ENCODE results near the gene DCTN3.

- TF ChIP-seq YY1 (IDR thresholded peaks at IDR 0.05; ENCODE audit: low read depth) = no peak
- TF ChIP-seq EGR1 (IDR thresholded peaks at IDR 0.05) = no peak
- no peak for TF ChIP-seq CREB1 (IDR thresholded peaks at IDR 0.05; ENCODE audit: low read depth)
- TF ChIP-seq CEBPB (IDR thresholded peaks at IDR 0.05) = no peak
Measured at GRCh38 chr9:34644766-34645314, 24.5 kb upstream of the DCTN3 start.

Measured in Ishikawa (cell line).